KMS-11 (cell line): Measurements from ENCODE around the gene GULP1.

Experiments used
- H2AFZ ChIP-seq: fragments of 200-600 bp; sonication (generic); 2 replicates; pipeline ENCODE4 v1.6.1; 2016; ENCODE audit warnings: antibody characterized with exemption, mixed run types, low read depth
- H3K27ac ChIP-seq: fragments of 200-600 bp; sonication (generic); 2 replicates; pipeline ENCODE4 v1.6.1; 2016; ENCODE audit warnings: mild to moderate bottlenecking, mixed run types
- H3K27me3 ChIP-seq: fragments of 200-600 bp; sonication (generic); 2 replicates; pipeline ENCODE4 v1.6.1; 2017; ENCODE audit warnings: mild to moderate bottlenecking, low read depth, mixed run types, moderate library complexity; ENCODE audit not compliant: insufficient read depth
- H3K36me3 ChIP-seq: fragments of 200-600 bp; sonication (generic); 2 replicates; pipeline ENCODE4 v1.6.1; 2017; ENCODE audit warnings: mild to moderate bottlenecking, mixed run types; ENCODE audit not compliant: insufficient read depth
- H3K4me1 ChIP-seq: fragments of 200-600 bp; sonication (generic); 2 replicates; pipeline ENCODE4 v1.6.1; 2016; ENCODE audit warnings: mild to moderate bottlenecking, low read depth, mixed run types; ENCODE audit not compliant: poor library complexity, severe bottlenecking
- H3K4me2 ChIP-seq: fragments of 200-600 bp; sonication (generic); 2 replicates; pipeline ENCODE4 v1.7.0; 2016; ENCODE audit warnings: mild to moderate bottlenecking, mixed run types
- H3K4me3 ChIP-seq: fragments of 200-600 bp; sonication (generic); IDR thresholded peaks from 2 replicates; pipeline ENCODE4 v1.6.1; 2017; ENCODE audit warnings: low read depth, low read length, mixed read lengths; ENCODE audit not compliant: insufficient read depth
- H3K79me2 ChIP-seq: fragments of 200-600 bp; sonication (generic); 2 replicates; pipeline ENCODE4 v1.6.1; 2016; ENCODE audit warnings: low read depth, mixed run types; ENCODE audit not compliant: insufficient read depth
- H3K9ac ChIP-seq: fragments of 200-600 bp; sonication (generic); 2 replicates; pipeline ENCODE4 v1.6.1; 2016; ENCODE audit warnings: mild to moderate bottlenecking, mixed run types
- H4K20me1 ChIP-seq: fragments of 200-600 bp; sonication (generic); 2 replicates; pipeline ENCODE4 v1.6.1; 2016; ENCODE audit warnings: mild to moderate bottlenecking, mixed run types; ENCODE audit not compliant: insufficient read depth
- TF ChIP-seq, protein P1 (sequence below): fragments of 200-600 bp; sonication (generic); conservative IDR thresholded peaks from 2 replicates; pipeline ENCODE4 v1.6.1; 2017; ENCODE audit warnings: low read depth, mild to moderate bottlenecking, antibody characterized with exemption, low read length, moderate library complexity, mixed read lengths

The GULP1 gene

DNA sequence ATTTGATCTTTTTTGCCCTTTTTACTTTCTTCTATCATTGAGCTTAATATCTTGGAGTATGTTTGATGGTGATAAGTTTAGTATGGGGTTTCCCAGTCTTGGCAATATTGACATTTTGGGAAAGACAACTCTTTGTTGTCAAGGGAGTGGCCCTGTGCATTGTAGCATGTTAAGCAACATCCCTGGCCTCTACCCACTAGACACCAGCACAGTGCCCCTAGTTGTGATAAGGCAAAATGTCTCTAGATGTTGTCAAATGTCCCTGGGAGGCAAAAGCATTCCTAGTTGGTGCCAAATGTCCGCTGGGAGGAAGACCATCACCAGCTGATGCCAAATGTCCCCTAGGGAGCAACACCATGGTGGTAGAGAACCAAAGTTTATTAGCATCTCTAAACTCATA lies 28.2 kb downstream of the GULP1 start:
- Histone ChIP-seq H3K36me3 (no peaks in the 10 kb centered on the region), H2AFZ (no peak overlapping the region), H3K79me2 (no peaks in the 10 kb centered on the region), H3K27ac (no peak overlapping the region), H4K20me1 (no peaks in the 10 kb centered on the region), H3K4me2 (no peak overlapping the region), H3K27me3 (no peaks in the 10 kb centered on the region), H3K4me1 (no peaks in the 10 kb centered on the region), H3K4me3 (no peak overlapping the region), H3K9ac (no peak overlapping the region)
- TF ChIP-seq, protein P1, sequence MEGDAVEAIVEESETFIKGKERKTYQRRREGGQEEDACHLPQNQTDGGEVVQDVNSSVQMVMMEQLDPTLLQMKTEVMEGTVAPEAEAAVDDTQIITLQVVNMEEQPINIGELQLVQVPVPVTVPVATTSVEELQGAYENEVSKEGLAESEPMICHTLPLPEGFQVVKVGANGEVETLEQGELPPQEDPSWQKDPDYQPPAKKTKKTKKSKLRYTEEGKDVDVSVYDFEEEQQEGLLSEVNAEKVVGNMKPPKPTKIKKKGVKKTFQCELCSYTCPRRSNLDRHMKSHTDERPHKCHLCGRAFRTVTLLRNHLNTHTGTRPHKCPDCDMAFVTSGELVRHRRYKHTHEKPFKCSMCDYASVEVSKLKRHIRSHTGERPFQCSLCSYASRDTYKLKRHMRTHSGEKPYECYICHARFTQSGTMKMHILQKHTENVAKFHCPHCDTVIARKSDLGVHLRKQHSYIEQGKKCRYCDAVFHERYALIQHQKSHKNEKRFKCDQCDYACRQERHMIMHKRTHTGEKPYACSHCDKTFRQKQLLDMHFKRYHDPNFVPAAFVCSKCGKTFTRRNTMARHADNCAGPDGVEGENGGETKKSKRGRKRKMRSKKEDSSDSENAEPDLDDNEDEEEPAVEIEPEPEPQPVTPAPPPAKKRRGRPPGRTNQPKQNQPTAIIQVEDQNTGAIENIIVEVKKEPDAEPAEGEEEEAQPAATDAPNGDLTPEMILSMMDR: no peak

GRCh38 chr2:188320861-188321260 lies 29.2 kb downstream of the GULP1 start:
- no peak overlapping the region for H3K9ac ChIP-seq
- no peak overlapping the region for H3K27ac ChIP-seq
- no peaks in the 10 kb centered on the region for H3K27me3 ChIP-seq
- no peak overlapping the region for H3K4me2 ChIP-seq
- H3K79me2 ChIP-seq: no peaks in the 10 kb centered on the region
- no peak overlapping the region for H3K4me3 ChIP-seq
- H3K36me3 ChIP-seq: no peaks in the 10 kb centered on the region
- no peak overlapping the region for H2AFZ ChIP-seq
- TF ChIP-seq, protein P1: no peak
- peaks cover 5% of the 10 kb centered on the region for H3K4me1 ChIP-seq
- no peaks in the 10 kb centered on the region for H4K20me1 ChIP-seq

DNA sequence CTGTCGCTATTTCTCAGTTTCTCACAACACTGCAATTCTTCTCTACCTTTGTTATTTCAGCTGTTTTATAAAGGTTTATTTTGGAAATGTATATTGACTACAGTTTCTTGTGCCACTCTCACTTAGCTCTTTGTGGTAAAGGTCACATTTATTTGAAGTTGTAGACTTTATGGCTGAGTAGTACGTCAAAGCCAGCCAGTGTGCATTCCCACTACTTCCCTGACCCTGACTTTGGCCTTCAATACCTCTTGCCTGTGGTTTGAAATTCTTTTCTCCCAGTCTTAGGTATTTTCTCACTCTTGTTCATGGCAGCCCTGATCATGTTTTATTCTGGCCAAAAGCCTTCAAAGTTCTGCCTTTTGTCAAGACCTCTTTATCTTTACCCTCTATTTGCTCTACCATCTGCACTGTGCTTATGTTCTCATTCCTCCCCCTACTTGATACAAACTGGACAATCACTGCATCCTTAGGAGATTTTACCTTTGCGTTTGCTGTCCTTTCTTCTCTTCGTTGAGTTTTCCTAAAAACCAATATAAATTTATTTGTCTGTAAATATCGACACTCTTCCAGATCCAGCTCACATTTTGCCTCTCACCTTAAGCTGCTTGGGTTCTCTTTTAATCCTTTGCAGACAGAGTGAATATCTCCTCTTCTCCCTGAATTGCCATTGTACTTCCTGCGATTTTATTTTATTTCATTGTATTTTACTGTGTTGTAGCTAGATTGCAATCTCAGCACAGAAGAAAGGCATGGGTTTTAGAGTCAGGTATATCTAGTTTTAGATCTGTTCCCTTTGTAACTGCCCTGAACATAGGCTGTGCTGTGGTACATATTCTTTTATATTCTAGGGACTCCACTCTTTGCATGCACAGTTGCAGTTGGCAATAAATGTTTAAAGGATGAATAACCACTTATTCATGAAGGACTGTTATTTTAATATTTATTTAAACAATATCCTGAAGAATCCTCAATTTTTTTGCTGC lies 31.2 kb downstream of the GULP1 start:
- H3K36me3 ChIP-seq: no peaks in the 10 kb centered on the region
- H3K4me2 ChIP-seq: no peak overlapping the region
- no peak overlapping the region for H3K4me3 ChIP-seq
- peaks cover 25% of the 10 kb centered on the region for H3K4me1 ChIP-seq
- H4K20me1 ChIP-seq: no peaks in the 10 kb centered on the region
- TF ChIP-seq, protein P1: no peak
- no peaks in the 10 kb centered on the region for H3K79me2 ChIP-seq
- no peak overlapping the region for H3K27ac ChIP-seq
- no peak overlapping the region for H2AFZ ChIP-seq
- no peak overlapping the region for H3K9ac ChIP-seq
- no peaks in the 10 kb centered on the region for H3K27me3 ChIP-seq

GRCh38 chr2:188324067-188324466 lies 32.4 kb downstream of the GULP1 start:
- TF ChIP-seq, protein P1: no peak
- H3K4me2 ChIP-seq: no peak overlapping the region
- no peaks in the 10 kb centered on the region for H3K79me2 ChIP-seq
- H3K36me3 ChIP-seq: no peaks in the 10 kb centered on the region
- no peak overlapping the region for H3K27ac ChIP-seq
- H3K27me3 ChIP-seq: no peaks in the 10 kb centered on the region
- H2AFZ ChIP-seq: no peak overlapping the region
- H3K4me1 ChIP-seq: peaks cover 37% of the 10 kb centered on the region
- no peak overlapping the region for H3K9ac ChIP-seq
- H3K4me3 ChIP-seq: no peak overlapping the region
- H4K20me1 ChIP-seq: no peaks in the 10 kb centered on the region
